Measurements from ENCODE around the gene NKX3-2. TPM values are rescaled to one million over a fixed set of nuclear protein-coding genes. Genes with fewer than 3 reads are reported as not detected.
A peak's percentile ranks its signal among the peaks of the same experiment; 100 is the strongest.

The NKX3-2 gene
- total and polyA plus RNA-seq, 2 of the 8 experiments (the other 6 are each of a cell fraction or from before 2014, with no cell fraction given): 0.13 TPM; not detected in 1

GRCh38 chr4:13509442-13509841 is 34.9 kb downstream of the NKX3-2 start:
- H4K5ac ChIP-seq (ENCODE audit: insufficient read length, low read depth, low read length): no peak overlapping the region
- WGBS, 2 experiments (ENCODE audit: extremely low coverage in 1 of 2, insufficient coverage in 1 of 2, insufficient read length in 1 of 2, insufficient replicate concordance in 2 of 2, low coverage in 1 of 2, low lambda C conversion rate in 2 of 2, missing lambda C conversion rate in 1 of 2): 67% methylated on average over 1 of the region's 1 CpG; no CpG with 5 or more reads in 1 of the 2 experiments
- H3K9me3 ChIP-seq (ENCODE audit: insufficient read depth in 2 of 2, low read depth in 1 of 2, low read length in 1 of 2): peaks cover 0 to 5% of the 10 kb centered on the region in 2 experiments; a peak in 1 of 4 replicates
- H2BK20ac ChIP-seq (ENCODE audit: low read length): no peak overlapping the region
- H3K56ac ChIP-seq (replicated peaks; ENCODE audit: insufficient read length, low read depth, low read length): no peak overlapping the region
- POLR2A ChIA-PET (ENCODE audit: partially characterized antibody): interaction anchor here (1.0 to 1.2 kb wide), 2 partner anchors 25 kb away, joined by 3 to 4 read pairs; no protein-coding TSS in a partner anchor
- H4K91ac ChIP-seq (replicated peaks; ENCODE audit: insufficient read length, low read length): no peak overlapping the region
- no peak for FAIRE-seq
- no peaks in the 10 kb centered on the region for H4K20me1 ChIP-seq (replicated peaks in 1 of 2; ENCODE audit: control insufficient read depth in 1 of 2, insufficient read depth in 2 of 2, low read length in 2 of 2)
- no peak overlapping the region for H3K4ac ChIP-seq (replicated peaks; ENCODE audit: insufficient read length, low read depth, low read length)
- TF ChIP-seq NANOG (IDR thresholded peaks at IDR 0.05; ENCODE audit: insufficient read depth, low read depth, low read length, poor library complexity, severe bottlenecking) (peak; percentile 8), MAFK (IDR thresholded peaks at IDR 0.05; ENCODE audit: low read depth, low read length) (no peak), KDM1A (IDR thresholded peaks at IDR 0.05; ENCODE audit: borderline replicate concordance, low read length) (no peak), ASH2L (IDR thresholded peaks at IDR 0.05; ENCODE audit: low read length) (no peak)
- no peak overlapping the region for H2BK15ac ChIP-seq (ENCODE audit: low read length)
- no peak overlapping the region; the same call in 1 of the 2 replicates for H2BK5ac ChIP-seq (ENCODE audit: low read depth, low read length)
- H3K4me2 ChIP-seq (ENCODE audit: insufficient read depth in 1 of 2, low read depth in 2 of 2, low read length in 2 of 2): no peak overlapping the region; a peak in 1 of 4 replicates
- no peak overlapping the region for H3K4me3 ChIP-seq (ENCODE audit: extremely low read depth in 1 of 4, insufficient read depth in 2 of 4, low read depth in 3 of 4, low read length in 4 of 4)
- no peak for DNase-seq (ENCODE audit: low read depth in 1 of 2, low spot score in 2 of 2)
- H2AFZ ChIP-seq (ENCODE audit: low read length): no peak overlapping the region
- H3K18ac ChIP-seq (ENCODE audit: extremely low read depth, low read length): no peak overlapping the region
- H3K36me3 ChIP-seq (ENCODE audit: control insufficient read depth in 2 of 4, insufficient read depth in 4 of 4, low read length in 3 of 4): no peaks in the 10 kb centered on the region
- H4K8ac ChIP-seq (ENCODE audit: extremely low read depth, insufficient read depth, low read length): no peak overlapping the region
- peaks cover 0 to 8% (median 4%) of the 10 kb centered on the region in 4 experiments; a peak in 4 of 7 replicates for H3K4me1 ChIP-seq (replicated peaks in 1 of 4; ENCODE audit: control insufficient read depth in 3 of 4, insufficient read depth in 4 of 4, low read length in 3 of 4)
- H2BK12ac ChIP-seq (ENCODE audit: low read depth, low read length): 0 out of 2 replicates have a peak overlapping the region, but pooled peaks have one; percentile 18
- H3K23me2 ChIP-seq (ENCODE audit: low read depth, low read length): no peaks in the 10 kb centered on the region
- no peaks in the 10 kb centered on the region for H3K27me3 ChIP-seq (replicated peaks in 1 of 4; ENCODE audit: control insufficient read depth in 3 of 4, extremely low read depth in 1 of 4, insufficient read depth in 3 of 4, low read length in 3 of 4)
- H3K79me2 ChIP-seq (ENCODE audit: control insufficient read depth in 1 of 2, insufficient read depth in 2 of 2, low read length in 2 of 2): no peaks in the 10 kb centered on the region
- no peak overlapping the region for H3K14ac ChIP-seq (ENCODE audit: insufficient read length)
- no peak overlapping the region for H3K9ac ChIP-seq (replicated peaks in 1 of 4; ENCODE audit: extremely low read depth in 1 of 4, low read depth in 3 of 4, low read length in 3 of 4)
- no peaks in the 10 kb centered on the region for H3K79me1 ChIP-seq (ENCODE audit: low read depth, low read length)
- CTCF ChIA-PET (ENCODE audit: partially characterized antibody): no interaction called here
- H3K27ac ChIP-seq (ENCODE audit: low read depth, low read length): no peak overlapping the region
- H3K23ac ChIP-seq (ENCODE audit: insufficient read length): no peak overlapping the region
- H2AK5ac ChIP-seq (ENCODE audit: low read depth, low read length): no peak overlapping the region
- no peak overlapping the region for H2BK120ac ChIP-seq (replicated peaks; ENCODE audit: low read depth, low read length)

Data from H1 (cell line).